Keratinocyte (primary cell): ENCODE data around the gene TYRP1. TPM values are rescaled to one million over a fixed set of nuclear protein-coding genes. Genes with fewer than 3 reads are reported as not detected.

Experiments
- DNase-seq: peaks from one replicate; pipeline ENCODE4 v3.0.0-alpha.2; 2011; ENCODE audit warnings: low read depth, missing footprints, low spot score
- FAIRE-seq: peaks from 2 replicates; lab custom pipeline; 2011; peaks lifted over from hg19 to GRCh38; lab: Jason Lieb, UNC
- H2AFZ ChIP-seq: 2 replicates; pipeline ENCODE4 v1.6.0; 2012; ENCODE audit warnings: low read length, control low read depth, inconsistent platforms; ENCODE audit not compliant: control insufficient read depth
- H3K27ac ChIP-seq: 2 replicates; pipeline ENCODE4 v1.5.1; 2011; ENCODE audit warnings: low read length; ENCODE audit not compliant: control insufficient read depth, insufficient read depth
- H3K27me3 ChIP-seq: 3 replicates; pipeline ENCODE4 v1.6.0; 2011; ENCODE audit warnings: low read length; ENCODE audit not compliant: control insufficient read depth, insufficient read depth; ENCODE audit errors: extremely low read depth
- H3K36me3 ChIP-seq, 2 experiments: 2 replicates in 1 of 2; 3 replicates in 1 of 2; pipeline ENCODE4 v1.5.1; 2011; ENCODE audit warnings: low read length in 2 of 2, mild to moderate bottlenecking in 1 of 2; ENCODE audit not compliant: control insufficient read depth in 2 of 2, insufficient read depth in 2 of 2; ENCODE audit errors: extremely low read depth in 1 of 2
- H3K4me1 ChIP-seq: 3 replicates; pipeline ENCODE4 v1.5.1; 2011; ENCODE audit warnings: low read length; ENCODE audit not compliant: control insufficient read depth, insufficient read depth; ENCODE audit errors: extremely low read depth
- H3K4me2 ChIP-seq: 3 replicates; pipeline ENCODE4 v1.6.0; 2011; ENCODE audit warnings: low read depth, low read length; ENCODE audit not compliant: control insufficient read depth, insufficient read depth; ENCODE audit errors: extremely low read depth
- H3K4me3 ChIP-seq, 3 experiments: fragments of 200-600 bp in 1 of 3; sonication (generic) in 1 of 3; 2 replicates in 2 of 3; 3 replicates in 1 of 3; pipeline ENCODE4 v1.5.1; 2011 to 2016; ENCODE audit warnings: low read length in 3 of 3, mild to moderate bottlenecking in 3 of 3, control low read depth in 2 of 3, inconsistent platforms in 1 of 3, low read depth in 1 of 3, mixed read lengths in 1 of 3, mixed run types in 1 of 3, moderate library complexity in 1 of 3; ENCODE audit not compliant: control insufficient read depth in 2 of 3, insufficient read depth in 2 of 3; ENCODE audit errors: extremely low read depth in 1 of 3
- H3K79me2 ChIP-seq: 2 replicates; pipeline ENCODE4 v1.6.0; 2012; ENCODE audit warnings: low read length; ENCODE audit not compliant: control insufficient read depth, insufficient read depth
- H3K9ac ChIP-seq: 3 replicates; pipeline ENCODE4 v1.6.0; 2011; ENCODE audit warnings: low read length; ENCODE audit not compliant: control insufficient read depth, insufficient read depth; ENCODE audit errors: extremely low read depth
- H3K9me1 ChIP-seq: 3 replicates; pipeline ENCODE4 v1.6.0; 2011; ENCODE audit warnings: low read length; ENCODE audit not compliant: control insufficient read depth, insufficient read depth; ENCODE audit errors: extremely low read depth
- H3K9me3 ChIP-seq: 2 replicates; pipeline ENCODE4 v1.5.1; 2012; ENCODE audit warnings: low read depth, low read length; ENCODE audit not compliant: control insufficient read depth
- H4K20me1 ChIP-seq: 3 replicates; pipeline ENCODE4 v1.6.0; 2011; ENCODE audit warnings: low read length; ENCODE audit not compliant: control insufficient read depth, insufficient read depth; ENCODE audit errors: extremely low read depth
- EZH2 ChIP-seq: IDR thresholded peaks from one replicate; pipeline ENCODE4 v1.6.1; 2012; ENCODE audit warnings: inconsistent platforms, mild to moderate bottlenecking, low read length, moderate library complexity
- dilution Hi-C: fragments of 300-500 bp; cut with MboI; formaldehyde crosslinking; loops from one replicate; pipeline ENCODE4 v1.7.0; 2020; ENCODE audit warnings: low sequenced_read_pairs; ENCODE audit not compliant: extremely low pct_ligation_motif_present
- polyA plus RNA-seq, 5 experiments: library from polyadenylated mRNA; depleted of rRNA in 3 of 5; stranded (reverse) in 3 of 5; stranded (forward) in 1 of 5; unstranded in 1 of 5; fragments of >200 nt; gene quantifications; 1 replicate in 1 of 5; 2 replicates in 3 of 5; 3 replicates in 1 of 5; pipeline versions ENCODE4 v1.2.1 to v1.2.3, GENCODE V29; 2011 to 2012; ENCODE audit warnings: missing spikeins in 2 of 5, low read depth in 1 of 5, low replicate concordance in 1 of 5
- TF ChIP-seq, protein P1 (sequence below), 3 experiments: IDR thresholded peaks in 1 of 3; conservative IDR thresholded peaks in 1 of 3; optimal IDR thresholded peaks in 1 of 3; 2 replicates in 2 of 3; 3 replicates in 1 of 3; pipeline versions ENCODE3 to v1.5.1; 2011; ENCODE audit warnings: low read length in 3 of 3, mild to moderate bottlenecking in 3 of 3, moderate library complexity in 2 of 3, control low read depth in 1 of 3, inconsistent platforms in 1 of 3; ENCODE audit not compliant: insufficient read depth in 2 of 3; ENCODE audit errors: extremely low read depth in 1 of 3

TYRP1 gene
- polyA plus RNA-seq, 1 donor (not counting 4 experiments of a cell fraction or from before 2014, with no cell fraction given): 0.50 TPM

DNA sequence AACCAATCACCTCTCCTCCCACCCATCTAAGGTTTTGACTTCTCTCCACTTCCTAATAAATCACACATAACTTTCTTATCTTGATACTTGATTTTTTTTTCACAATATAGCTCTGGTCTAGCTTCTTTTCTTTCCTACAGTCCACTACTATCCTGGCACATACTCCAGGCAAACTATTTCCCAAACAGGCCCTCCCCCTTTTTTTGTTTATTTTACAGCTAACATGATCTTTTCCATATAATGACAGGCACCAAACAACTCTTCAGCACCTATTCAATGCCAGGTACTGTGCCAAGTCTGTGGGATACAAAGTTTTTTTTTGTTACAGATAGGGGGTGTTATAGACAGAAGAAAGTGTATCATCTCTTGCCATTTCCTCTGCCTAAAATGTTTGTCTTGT, 7.9 kb downstream of the TYRP1 start:
- no peaks in the 10 kb centered on the region for H3K9me1 ChIP-seq
- FAIRE-seq (no peak), DNase-seq (no peak)
- H3K4me2 ChIP-seq: no peak overlapping the region
- H2AFZ ChIP-seq: no peak overlapping the region
- no peaks in the 10 kb centered on the region for H3K27me3 ChIP-seq
- H4K20me1 ChIP-seq: no peaks in the 10 kb centered on the region
- dilution Hi-C loops: no loop called here
- no peaks in the 10 kb centered on the region for H3K79me2 ChIP-seq
- H3K4me1 ChIP-seq: no peaks in the 10 kb centered on the region
- no peak overlapping the region for H3K9ac ChIP-seq
- no peak overlapping the region for H3K4me3 ChIP-seq
- TF ChIP-seq, protein P1, sequence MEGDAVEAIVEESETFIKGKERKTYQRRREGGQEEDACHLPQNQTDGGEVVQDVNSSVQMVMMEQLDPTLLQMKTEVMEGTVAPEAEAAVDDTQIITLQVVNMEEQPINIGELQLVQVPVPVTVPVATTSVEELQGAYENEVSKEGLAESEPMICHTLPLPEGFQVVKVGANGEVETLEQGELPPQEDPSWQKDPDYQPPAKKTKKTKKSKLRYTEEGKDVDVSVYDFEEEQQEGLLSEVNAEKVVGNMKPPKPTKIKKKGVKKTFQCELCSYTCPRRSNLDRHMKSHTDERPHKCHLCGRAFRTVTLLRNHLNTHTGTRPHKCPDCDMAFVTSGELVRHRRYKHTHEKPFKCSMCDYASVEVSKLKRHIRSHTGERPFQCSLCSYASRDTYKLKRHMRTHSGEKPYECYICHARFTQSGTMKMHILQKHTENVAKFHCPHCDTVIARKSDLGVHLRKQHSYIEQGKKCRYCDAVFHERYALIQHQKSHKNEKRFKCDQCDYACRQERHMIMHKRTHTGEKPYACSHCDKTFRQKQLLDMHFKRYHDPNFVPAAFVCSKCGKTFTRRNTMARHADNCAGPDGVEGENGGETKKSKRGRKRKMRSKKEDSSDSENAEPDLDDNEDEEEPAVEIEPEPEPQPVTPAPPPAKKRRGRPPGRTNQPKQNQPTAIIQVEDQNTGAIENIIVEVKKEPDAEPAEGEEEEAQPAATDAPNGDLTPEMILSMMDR (optimal IDR thresholded peaks at IDR 0.05 in 1 of 3, IDR thresholded peaks at IDR 0.05 in 1 of 3, conservative IDR thresholded peaks at IDR 0.05 in 1 of 3; ENCODE audit: extremely low read depth in 1 of 3, insufficient read depth in 2 of 3, low read length in 3 of 3): no peak
- TF ChIP-seq EZH2: no peak
- H3K9me3 ChIP-seq: no peaks in the 10 kb centered on the region
- no peak overlapping the region for H3K27ac ChIP-seq
- no peaks in the 10 kb centered on the region for H3K36me3 ChIP-seq

DNA sequence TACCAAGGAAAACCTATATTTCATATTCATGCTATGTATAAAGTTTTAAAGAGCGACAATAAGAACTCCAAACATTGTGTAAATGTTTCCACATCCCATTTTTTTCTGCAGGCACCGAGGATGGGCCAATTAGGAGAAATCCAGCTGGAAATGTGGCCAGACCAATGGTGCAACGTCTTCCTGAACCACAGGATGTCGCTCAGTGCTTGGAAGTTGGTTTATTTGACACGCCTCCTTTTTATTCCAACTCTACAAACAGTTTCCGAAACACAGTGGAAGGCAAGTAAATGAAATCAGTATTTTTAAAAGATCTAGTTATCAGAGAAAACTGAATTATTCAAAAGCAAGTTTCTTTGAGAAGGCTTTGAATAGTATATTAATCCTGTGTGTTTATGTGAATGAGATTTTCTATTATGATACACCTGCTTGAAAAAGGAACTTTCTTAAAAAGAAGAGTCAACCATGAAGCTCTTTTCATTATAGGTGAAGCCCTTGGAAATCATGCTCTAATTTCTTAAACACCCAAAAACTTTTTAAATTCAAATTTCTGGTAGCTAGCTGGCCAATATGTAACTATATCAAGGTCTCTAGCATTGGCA, 9.1 kb downstream of the TYRP1 start:
- H3K9ac ChIP-seq: no peak overlapping the region
- no peaks in the 10 kb centered on the region for H3K36me3 ChIP-seq
- H3K9me1 ChIP-seq: no peaks in the 10 kb centered on the region
- no peak overlapping the region for H2AFZ ChIP-seq
- dilution Hi-C loops: no loop called here
- FAIRE-seq (peak; percentile 74), DNase-seq (no peak)
- no peaks in the 10 kb centered on the region for H4K20me1 ChIP-seq
- no peaks in the 10 kb centered on the region for H3K9me3 ChIP-seq
- no peak overlapping the region for H3K4me3 ChIP-seq
- no peak for TF ChIP-seq EZH2
- TF ChIP-seq, protein P1 (optimal IDR thresholded peaks at IDR 0.05 in 1 of 3, IDR thresholded peaks at IDR 0.05 in 1 of 3, conservative IDR thresholded peaks at IDR 0.05 in 1 of 3; ENCODE audit: extremely low read depth in 1 of 3, insufficient read depth in 2 of 3, low read length in 3 of 3): peak; percentile 63 to 80 (median 76)
- no peaks in the 10 kb centered on the region for H3K4me1 ChIP-seq
- peak overlapping the region; percentile 30 for H3K4me2 ChIP-seq
- H3K79me2 ChIP-seq: no peaks in the 10 kb centered on the region
- no peaks in the 10 kb centered on the region for H3K27me3 ChIP-seq
- no peak overlapping the region for H3K27ac ChIP-seq
